RWPE2 (cell line): ENCODE data around the gene SART3.

Experiments used
- ATAC-seq: fragments of 200-7000 bp; cut with Tn5 transposase; 3 replicates; pipeline ENCODE4 v1.9.1; 2021; ENCODE audit warnings: low read depth
- DNase-seq: peaks from one replicate; pipeline ENCODE4 v3.0.0-alpha.2; 2020; ENCODE audit warnings: low spot score
- H3K27ac ChIP-seq: fragments of 450-650 bp; 2 replicates; pipeline ENCODE4 v1.5.1; 2017; ENCODE audit warnings: mild to moderate bottlenecking; ENCODE audit not compliant: poor library complexity, severe bottlenecking
- H3K27me3 ChIP-seq: fragments of 250-450 bp; sonication (Bioruptor Pico); 2 replicates; pipeline ENCODE4 v1.5.1; 2021; ENCODE audit warnings: mild to moderate bottlenecking, moderate library complexity; ENCODE audit not compliant: insufficient read depth, poor library complexity, severe bottlenecking
- H3K36me3 ChIP-seq: fragments of 250-450 bp; sonication (Bioruptor Pico); 2 replicates; pipeline ENCODE4 v1.5.1; 2020; ENCODE audit warnings: low read depth, mild to moderate bottlenecking, moderate library complexity
- H3K4me1 ChIP-seq: fragments of 250-450 bp; sonication (Bioruptor Pico); 2 replicates; pipeline ENCODE4 v1.5.1; 2021; ENCODE audit warnings: mild to moderate bottlenecking, moderate library complexity; ENCODE audit not compliant: insufficient read depth, poor library complexity, severe bottlenecking
- H3K4me3 ChIP-seq: fragments of 250-450 bp; sonication (Bioruptor Pico); 2 replicates; pipeline ENCODE4 v1.5.1; 2021; ENCODE audit warnings: mild to moderate bottlenecking, moderate library complexity; ENCODE audit not compliant: severe bottlenecking
- H3K9me3 ChIP-seq: fragments of 250-450 bp; sonication (Bioruptor Pico); 2 replicates; pipeline ENCODE4 v1.5.1; 2021; ENCODE audit warnings: mild to moderate bottlenecking, moderate library complexity; ENCODE audit not compliant: severe bottlenecking
- CTCF ChIP-seq: fragments of 450-650 bp; IDR thresholded peaks from one replicate; pipeline ENCODE4 v1.5.1; 2017; ENCODE audit warnings: mild to moderate bottlenecking, moderate library complexity; ENCODE audit not compliant: poor library complexity, severe bottlenecking

The SART3 gene

GRCh38 chr12:108596854-108597558 is 36.0 kb upstream of the SART3 start:
- no peak overlapping the region for H3K27ac ChIP-seq
- H3K4me3 ChIP-seq: no peak overlapping the region
- H3K36me3 ChIP-seq: no peaks in the 10 kb centered on the region
- ATAC-seq (no peak), DNase-seq (no peak)
- no peaks in the 10 kb centered on the region for H3K9me3 ChIP-seq
- H3K4me1 ChIP-seq: no peaks in the 10 kb centered on the region
- H3K27me3 ChIP-seq: no peaks in the 10 kb centered on the region
- TF ChIP-seq CTCF: no peak

- Histone ChIP-seq H3K27ac (no peak overlapping the region), H3K4me3 (no peak overlapping the region), H3K36me3 (no peaks in the 10 kb centered on the region), H3K27me3 (no peaks in the 10 kb centered on the region), H3K4me1 (no peaks in the 10 kb centered on the region), H3K9me3 (no peaks in the 10 kb centered on the region)
- ATAC-seq (no peak), DNase-seq (no peak)
- TF ChIP-seq CTCF: no peak
Observed at GRCh38 chr12:108595711-108596647, 35.0 kb upstream of the SART3 start.

- no peaks in the 10 kb centered on the region for H3K9me3 ChIP-seq
- no peaks in the 10 kb centered on the region for H3K36me3 ChIP-seq
- no peak for TF ChIP-seq CTCF
- no peak overlapping the region for H3K4me3 ChIP-seq
- no peaks in the 10 kb centered on the region for H3K27me3 ChIP-seq
- ATAC-seq: no peak
- H3K4me1 ChIP-seq: no peaks in the 10 kb centered on the region
- DNase-seq: no peak
- no peak overlapping the region for H3K27ac ChIP-seq
Observed at GRCh38 chr12:108594960-108595710, 34.2 kb upstream of the SART3 start.

GRCh38 chr12:108594323-108594903 is 33.4 kb upstream of the SART3 start:
- no peaks in the 10 kb centered on the region for H3K27me3 ChIP-seq
- ATAC-seq: no peak
- no peaks in the 10 kb centered on the region for H3K36me3 ChIP-seq
- TF ChIP-seq CTCF: no peak
- H3K4me3 ChIP-seq: no peak overlapping the region
- no peak overlapping the region for H3K27ac ChIP-seq
- no peaks in the 10 kb centered on the region for H3K4me1 ChIP-seq
- DNase-seq: no peak
- H3K9me3 ChIP-seq: no peaks in the 10 kb centered on the region
